GM12872 (cell line): Measurements from ENCODE around the gene SSBP2.

Source experiments
- CTCF ChIP-seq: IDR thresholded peaks from 3 replicates; pipeline ENCODE4 v1.5.1; 2011; ENCODE audit warnings: low read depth, mild to moderate bottlenecking, low read length, moderate library complexity; ENCODE audit not compliant: insufficient read depth

Gene SSBP2

GRCh38 chr5:81739291-81739690 lies 11.6 kb downstream of the SSBP2 start:
- no peak for TF ChIP-seq CTCF

GRCh38 chr5:81729276-81729675 lies 21.6 kb downstream of the SSBP2 start:
- no peak for TF ChIP-seq CTCF

- no peak for TF ChIP-seq CTCF
Observed at GRCh38 chr5:81728301-81728700, 22.6 kb downstream of the SSBP2 start.

GRCh38 chr5:81726297-81726696 lies 24.6 kb downstream of the SSBP2 start:
- TF ChIP-seq CTCF = no peak

- TF ChIP-seq CTCF = no peak
Observed at GRCh38 chr5:81724571-81724970, 26.3 kb downstream of the SSBP2 start.

- no peak for TF ChIP-seq CTCF
Observed at GRCh38 chr5:81724108-81724507, 26.8 kb downstream of the SSBP2 start.

- TF ChIP-seq CTCF = no peak
Observed at GRCh38 chr5:81721049-81721448, 29.8 kb downstream of the SSBP2 start.
